Measurements from ENCODE around the gene TF. TPM values are rescaled to one million over a fixed set of nuclear protein-coding genes. Genes with fewer than 3 reads are reported as not detected.

TF gene
- total RNA-seq, 1 donor from 2014 or later: under 0.01 TPM

DNA sequence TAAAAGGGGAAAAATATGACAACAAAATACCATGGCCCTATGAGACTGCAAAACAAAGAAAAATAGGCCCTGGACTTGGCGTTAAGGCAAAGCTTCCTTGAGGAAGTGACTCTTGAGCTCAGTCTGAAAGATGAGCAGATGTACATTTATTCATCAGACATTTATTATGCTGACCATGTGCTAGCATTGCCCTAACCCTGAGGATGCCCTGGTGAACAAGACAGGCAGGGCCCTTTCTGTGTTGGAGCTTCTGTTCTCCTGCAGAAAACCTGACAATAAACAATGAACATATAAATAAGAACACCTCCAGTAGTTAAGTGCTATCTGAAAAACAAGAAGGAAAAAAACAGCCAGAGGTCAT is 12.4 kb downstream of the TF start:
- no peak for DNase-seq (ENCODE audit: low read depth)
- no peak overlapping the region for H3K4me3 ChIP-seq (ENCODE audit: low read depth, low read length)
- TF ChIP-seq, protein P1, sequence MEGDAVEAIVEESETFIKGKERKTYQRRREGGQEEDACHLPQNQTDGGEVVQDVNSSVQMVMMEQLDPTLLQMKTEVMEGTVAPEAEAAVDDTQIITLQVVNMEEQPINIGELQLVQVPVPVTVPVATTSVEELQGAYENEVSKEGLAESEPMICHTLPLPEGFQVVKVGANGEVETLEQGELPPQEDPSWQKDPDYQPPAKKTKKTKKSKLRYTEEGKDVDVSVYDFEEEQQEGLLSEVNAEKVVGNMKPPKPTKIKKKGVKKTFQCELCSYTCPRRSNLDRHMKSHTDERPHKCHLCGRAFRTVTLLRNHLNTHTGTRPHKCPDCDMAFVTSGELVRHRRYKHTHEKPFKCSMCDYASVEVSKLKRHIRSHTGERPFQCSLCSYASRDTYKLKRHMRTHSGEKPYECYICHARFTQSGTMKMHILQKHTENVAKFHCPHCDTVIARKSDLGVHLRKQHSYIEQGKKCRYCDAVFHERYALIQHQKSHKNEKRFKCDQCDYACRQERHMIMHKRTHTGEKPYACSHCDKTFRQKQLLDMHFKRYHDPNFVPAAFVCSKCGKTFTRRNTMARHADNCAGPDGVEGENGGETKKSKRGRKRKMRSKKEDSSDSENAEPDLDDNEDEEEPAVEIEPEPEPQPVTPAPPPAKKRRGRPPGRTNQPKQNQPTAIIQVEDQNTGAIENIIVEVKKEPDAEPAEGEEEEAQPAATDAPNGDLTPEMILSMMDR (conservative IDR thresholded peaks at IDR 0.05; ENCODE audit: low read depth, low read length): no peak

DNA sequence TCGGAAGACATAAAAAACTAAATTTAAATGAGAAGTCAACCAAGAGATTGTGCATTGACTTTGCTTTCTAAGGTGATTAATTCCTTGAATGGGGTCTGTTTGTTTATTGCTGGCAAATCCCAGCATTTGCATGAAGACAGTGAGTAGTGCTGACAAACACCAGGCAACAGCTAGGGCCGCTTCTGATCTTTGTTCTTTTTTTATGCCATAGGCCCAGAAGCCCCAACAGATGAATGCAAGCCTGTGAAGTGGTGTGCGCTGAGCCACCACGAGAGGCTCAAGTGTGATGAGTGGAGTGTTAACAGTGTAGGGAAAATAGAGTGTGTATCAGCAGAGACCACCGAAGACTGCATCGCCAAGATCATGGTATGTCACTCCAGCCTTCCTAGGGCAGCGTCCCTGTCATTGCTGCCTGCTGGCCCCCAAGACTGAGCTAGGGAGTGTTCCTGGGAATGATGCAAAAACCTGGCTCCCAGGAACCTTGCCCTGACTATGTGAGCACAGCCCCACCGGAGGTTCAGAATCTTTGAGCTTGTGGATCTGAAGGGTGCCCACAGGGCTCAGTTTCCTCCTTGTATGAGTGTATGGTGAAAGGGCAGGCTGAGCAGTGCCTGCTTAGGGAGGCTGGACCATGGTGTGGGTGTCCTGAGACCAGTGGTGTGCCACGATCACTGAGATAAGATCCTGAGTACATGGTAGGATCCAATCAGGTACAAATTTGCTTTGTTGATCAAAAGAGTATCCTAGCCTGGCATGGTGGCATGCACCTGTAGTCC is 13.0 kb downstream of the TF start:
- TF ChIP-seq, protein P1 (conservative IDR thresholded peaks at IDR 0.05; ENCODE audit: low read depth, low read length): no peak
- DNase-seq (ENCODE audit: low read depth): no peak
- no peak overlapping the region for H3K4me3 ChIP-seq (ENCODE audit: low read depth, low read length)

DNA sequence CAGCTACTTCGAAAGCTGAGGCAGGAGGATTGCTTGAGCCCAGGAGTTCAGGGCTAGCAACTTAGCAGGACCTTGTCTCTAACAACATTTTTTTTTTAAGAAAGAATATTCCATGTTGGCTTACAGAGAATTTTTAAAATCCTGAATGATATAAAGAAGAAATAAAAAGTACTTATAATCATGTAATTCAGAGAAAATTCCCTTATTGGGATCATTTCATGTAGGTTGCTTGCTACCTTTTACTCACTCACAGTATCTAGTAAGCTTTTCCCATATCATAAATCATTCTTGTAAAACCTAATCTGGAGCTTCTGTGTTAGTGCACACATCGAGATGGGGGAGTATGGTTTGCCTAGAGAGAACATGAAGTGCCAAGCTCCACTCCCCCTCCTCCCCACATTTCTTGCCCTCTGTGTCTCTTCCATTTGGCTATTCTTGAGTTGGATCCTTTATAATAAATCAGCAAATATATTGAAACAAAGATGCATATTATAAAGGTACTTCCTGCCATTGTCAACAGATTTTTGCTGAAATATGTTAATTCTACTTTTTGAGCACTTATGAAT is 13.6 kb downstream of the TF start:
- H3K4me3 ChIP-seq (ENCODE audit: low read depth, low read length): no peak overlapping the region
- TF ChIP-seq, protein P1 (conservative IDR thresholded peaks at IDR 0.05; ENCODE audit: low read depth, low read length): no peak
- no peak for DNase-seq (ENCODE audit: low read depth)

DNA sequence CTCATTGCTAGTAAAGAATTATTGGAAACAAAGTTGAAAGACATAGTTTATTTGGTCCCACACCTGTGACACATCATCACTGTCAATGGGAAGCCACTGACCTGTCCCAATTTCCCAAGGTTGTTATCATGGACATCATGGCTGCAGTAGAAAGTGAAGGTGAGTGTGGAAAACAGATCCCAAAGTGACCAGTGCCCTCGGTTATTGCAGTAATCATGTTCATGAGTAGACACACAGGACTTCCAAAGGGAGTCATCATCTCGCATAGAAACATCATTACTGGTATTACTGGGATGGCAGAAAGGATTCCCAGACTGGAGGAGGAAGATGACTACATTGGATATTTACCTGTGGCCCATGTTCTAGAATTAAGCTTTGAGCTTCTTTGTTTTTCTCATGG is 14.7 kb downstream of the TF start:
- DNase-seq (ENCODE audit: low read depth): no peak
- TF ChIP-seq, protein P1 (conservative IDR thresholded peaks at IDR 0.05; ENCODE audit: low read depth, low read length): no peak
- H3K4me3 ChIP-seq (ENCODE audit: low read depth, low read length): no peak overlapping the region

DNA sequence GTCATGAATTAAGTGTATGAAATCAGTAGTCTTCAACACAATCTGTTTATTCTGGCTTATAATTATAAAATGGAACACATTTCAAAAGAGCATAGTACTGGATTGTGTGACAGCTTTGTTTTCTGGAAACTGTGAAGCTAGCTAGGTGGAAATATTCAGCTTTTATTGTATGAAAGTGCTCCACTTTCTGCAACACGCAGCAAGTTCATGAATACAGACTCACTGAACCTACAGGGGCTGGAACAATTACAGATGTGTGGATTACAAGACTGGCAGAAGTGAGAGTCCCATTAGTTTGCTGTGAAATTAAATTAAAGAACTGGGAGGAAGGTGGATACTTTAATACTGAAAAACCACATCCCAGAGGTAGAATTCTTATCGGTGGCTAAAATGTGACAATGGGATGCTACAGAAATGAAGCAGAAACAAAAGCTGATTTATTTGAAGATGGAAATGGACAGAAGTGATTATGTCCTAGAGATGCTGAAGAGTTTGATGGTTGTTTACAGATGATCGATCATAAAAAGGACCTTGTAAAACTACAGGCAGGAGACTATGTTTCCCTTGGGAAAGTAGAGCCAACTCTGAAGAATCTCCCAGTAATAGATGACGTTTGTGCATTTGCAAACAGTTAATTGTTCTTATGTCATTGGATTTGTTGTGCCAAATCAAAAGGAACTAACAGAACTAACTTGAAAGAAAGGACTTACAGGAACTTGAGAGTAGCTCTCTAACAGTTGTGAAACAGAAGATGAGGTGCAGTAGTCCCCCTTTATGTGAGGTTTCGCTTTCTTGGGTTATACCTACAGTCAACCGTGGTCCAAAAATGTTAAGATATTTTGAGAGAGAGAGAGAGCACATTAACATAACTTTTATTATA is 15.7 kb downstream of the TF start:
- no peak for DNase-seq (ENCODE audit: low read depth)
- TF ChIP-seq, protein P1 (conservative IDR thresholded peaks at IDR 0.05; ENCODE audit: low read depth, low read length): no peak
- H3K4me3 ChIP-seq (ENCODE audit: low read depth, low read length): no peak overlapping the region

DNA sequence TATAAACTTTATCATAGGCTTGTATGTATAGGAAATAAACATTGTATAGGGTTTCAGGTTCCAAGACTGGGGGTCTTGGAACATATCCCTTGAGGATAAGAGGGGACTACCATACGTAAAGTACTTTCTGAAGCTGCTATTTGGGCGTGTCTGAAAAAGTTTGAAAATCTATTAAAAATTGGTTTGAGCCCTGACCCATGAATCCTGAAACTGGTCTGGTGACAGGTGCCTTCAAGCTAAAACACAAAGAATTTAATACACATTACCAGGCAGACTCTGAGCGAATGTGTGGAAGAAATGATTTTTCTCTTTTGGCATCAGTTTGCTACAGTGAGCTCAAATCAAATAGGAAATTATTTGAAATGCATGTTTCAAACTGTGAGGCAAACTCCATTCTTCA is 16.3 kb downstream of the TF start:
- no peak for DNase-seq (ENCODE audit: low read depth)
- TF ChIP-seq, protein P1 (conservative IDR thresholded peaks at IDR 0.05; ENCODE audit: low read depth, low read length): no peak
- H3K4me3 ChIP-seq (ENCODE audit: low read depth, low read length): no peak overlapping the region

Measured in epithelial cell of proximal tubule (primary cell).